Adipose tissue (tissue), 3 donors: ENCODE measurements around the gene NMT2. TPM values are rescaled to one million over a fixed set of nuclear protein-coding genes. Genes with fewer than 3 reads are reported as not detected.

Experiments
- H3K27ac ChIP-seq: one replicate; pipeline ENCODE4 v1.5.1; 2013; ENCODE audit warnings: low read depth, low read length
- WGBS, 3 donors: extraction: QIAGEN DNeasy Blood & Tissue Kit; methylation state at CpG; one replicate each; pipeline ENCODE4 v1.1.7; 2013; 5-methylcytosine and 5-hydroxymethylcytosine counted together
- polyA plus RNA-seq, 3 donors: library from polyadenylated mRNA; stranded (reverse); fragments of 200-250 nt; gene quantifications; one replicate each; pipeline ENCODE4 v1.2.3, GENCODE V29; 2013
- donor health status: healthy with polysubstance abuse.
- donor health status: Bipolar disorder and iron deficiency.
- donor health status: healthy.

The NMT2 gene
- polyA plus RNA-seq, 3 donors: 5.3 to 32.5 (median 18.3) TPM

DNA sequence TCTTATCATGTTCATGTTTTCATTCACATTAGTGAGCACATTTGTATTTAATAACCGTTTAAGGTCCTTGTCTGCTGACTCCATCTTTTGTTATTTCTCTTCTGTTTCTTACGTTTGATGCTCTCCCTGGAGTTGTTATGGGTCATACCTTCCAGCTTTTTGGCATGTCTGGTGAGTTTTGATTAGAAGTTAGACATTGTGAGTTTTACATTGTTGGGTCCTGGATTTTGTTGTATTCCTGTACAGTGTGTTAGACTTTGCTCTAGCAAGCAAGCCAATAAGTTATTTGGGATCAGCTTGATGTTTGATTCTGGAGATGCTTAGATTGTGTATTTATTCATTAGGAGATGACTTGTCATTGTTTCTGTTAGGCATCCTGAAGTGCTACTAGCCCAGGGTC, 107.9 kb downstream of the NMT2 start:
- 73 to 85% (median 84%) methylated on average over 2 of the region's 2 CpGs for WGBS, 3 donors
- H3K27ac ChIP-seq: no peak overlapping the region

DNA sequence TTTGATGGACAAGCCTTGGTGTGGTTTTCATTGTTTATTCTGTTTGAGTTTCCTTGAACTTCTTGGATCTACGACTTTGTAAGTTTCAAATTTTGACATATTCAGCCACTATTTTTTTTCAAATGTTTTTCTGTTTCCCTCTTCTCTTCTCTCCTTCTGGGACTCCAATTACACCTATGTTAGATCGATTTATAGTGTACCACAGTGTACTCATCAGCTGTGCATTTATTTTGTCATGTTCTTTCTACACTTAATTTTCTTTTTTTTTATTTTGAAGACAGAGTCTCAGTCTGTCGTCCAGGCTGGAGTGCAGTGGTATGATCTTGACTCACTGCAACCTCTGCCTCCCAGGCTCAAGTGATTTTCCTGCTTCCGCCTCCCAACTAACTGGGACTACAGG, 108.6 kb downstream of the NMT2 start:
- H3K27ac ChIP-seq: no peak overlapping the region
- WGBS, 3 donors: 81 to 94% (median 82%) methylated on average over 4 of the region's 4 CpGs

DNA sequence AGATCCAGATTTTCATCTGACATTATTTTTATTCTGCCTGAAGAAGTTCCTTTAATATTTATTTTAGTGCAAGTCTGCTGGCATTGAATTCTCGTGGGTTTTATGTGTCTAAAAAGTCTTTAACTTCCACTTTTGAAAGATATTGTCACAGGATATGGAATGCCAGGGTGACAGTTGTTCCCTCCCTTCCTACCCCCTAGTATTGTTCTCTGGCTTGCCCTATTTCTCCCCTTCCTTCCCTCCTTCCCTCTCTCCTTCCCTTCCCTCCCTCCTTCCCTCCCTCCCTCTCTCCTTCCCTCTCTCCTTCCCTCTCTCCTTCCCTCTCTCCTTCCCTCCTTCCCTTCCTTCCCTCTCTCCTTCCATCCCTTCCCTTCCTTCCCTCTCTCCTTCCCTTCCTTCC, 109.8 kb downstream of the NMT2 start:
- 49 to 77% (median 55%) methylated on average over 1 of the region's 1 CpG for WGBS, 3 donors
- H3K27ac ChIP-seq: no peak overlapping the region

Other genes with a start within 250 kb of the NMT2 start
- gene DCLRE1C, start 214.6 kb downstream of the NMT2 start, polyA plus RNA-seq: 1 to 10 TPM; 2.2 to 3.0 (median 2.7) TPM
- gene MEIG1, start 209.3 kb downstream of the NMT2 start, polyA plus RNA-seq: not detected
- 1 to 10 TPM in 2 of 3 donors, under 1 TPM in 1; 0.30 to 5.2 (median 1.0) TPM for gene OLAH, start 124.8 kb downstream of the NMT2 start, polyA plus RNA-seq
- gene ACBD7, start 79.9 kb downstream of the NMT2 start, polyA plus RNA-seq: under 1 TPM in 2 of 3 donors, not detected in 1; 0.07 to 0.13 TPM
- 10 to 100 TPM in 2 of 3 donors, 1 to 10 TPM in 1; 8.3 to 14.5 (median 11.8) TPM for gene RPP38, start 71.3 kb downstream of the NMT2 start, polyA plus RNA-seq
- gene FAM171A1, start 202.6 kb upstream of the NMT2 start, polyA plus RNA-seq: 10 to 100 TPM in 2 of 3 donors, 1 to 10 TPM in 1; 6.6 to 14.7 (median 13.8) TPM